ENCODE measurements around the gene CPD.

DNA sequence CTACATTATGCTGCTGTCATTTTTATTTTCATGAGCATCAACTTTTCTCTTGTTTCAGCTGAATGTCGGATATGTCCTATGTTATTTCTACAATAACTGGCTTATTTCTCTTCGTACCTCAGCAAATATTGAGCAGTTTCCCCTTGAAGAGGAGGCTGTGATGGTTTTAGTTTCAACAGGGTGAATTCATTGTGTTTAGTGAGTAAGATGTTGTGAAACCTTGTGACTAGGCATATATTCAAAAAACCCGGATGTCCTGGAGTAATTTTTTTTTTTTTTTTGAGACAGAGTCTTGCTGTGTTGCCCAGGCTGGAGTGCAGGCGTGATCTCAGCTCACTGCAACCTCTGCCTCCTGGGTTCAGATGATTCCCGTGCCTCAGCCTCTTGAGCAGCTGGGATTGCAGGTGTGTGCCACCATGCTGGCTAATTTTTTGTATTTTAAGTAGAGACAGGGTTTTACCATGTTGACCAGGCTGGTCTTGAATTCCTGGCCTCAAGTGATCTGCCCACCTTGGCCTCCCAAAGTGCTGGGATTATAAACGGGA lies 11.1 kb downstream of the CPD start:
- TF ChIP-seq, protein P1, sequence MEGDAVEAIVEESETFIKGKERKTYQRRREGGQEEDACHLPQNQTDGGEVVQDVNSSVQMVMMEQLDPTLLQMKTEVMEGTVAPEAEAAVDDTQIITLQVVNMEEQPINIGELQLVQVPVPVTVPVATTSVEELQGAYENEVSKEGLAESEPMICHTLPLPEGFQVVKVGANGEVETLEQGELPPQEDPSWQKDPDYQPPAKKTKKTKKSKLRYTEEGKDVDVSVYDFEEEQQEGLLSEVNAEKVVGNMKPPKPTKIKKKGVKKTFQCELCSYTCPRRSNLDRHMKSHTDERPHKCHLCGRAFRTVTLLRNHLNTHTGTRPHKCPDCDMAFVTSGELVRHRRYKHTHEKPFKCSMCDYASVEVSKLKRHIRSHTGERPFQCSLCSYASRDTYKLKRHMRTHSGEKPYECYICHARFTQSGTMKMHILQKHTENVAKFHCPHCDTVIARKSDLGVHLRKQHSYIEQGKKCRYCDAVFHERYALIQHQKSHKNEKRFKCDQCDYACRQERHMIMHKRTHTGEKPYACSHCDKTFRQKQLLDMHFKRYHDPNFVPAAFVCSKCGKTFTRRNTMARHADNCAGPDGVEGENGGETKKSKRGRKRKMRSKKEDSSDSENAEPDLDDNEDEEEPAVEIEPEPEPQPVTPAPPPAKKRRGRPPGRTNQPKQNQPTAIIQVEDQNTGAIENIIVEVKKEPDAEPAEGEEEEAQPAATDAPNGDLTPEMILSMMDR (IDR thresholded peaks at IDR 0.05; ENCODE audit: low read depth, low read length), result no peak
- no peak for TF ChIP-seq EZH2phosphoT487 (IDR thresholded peaks at IDR 0.05; ENCODE audit: low read depth)

Measured in OCI-LY3 (cell line).